Fibroblast of pulmonary artery (primary cell): ENCODE results near the gene MFSD11.
"Not testable (repeated sequence)": the region's sequence is repeated elsewhere in the genome, so short reads cannot be mapped to it uniquely, and the experiment has no call there.

Experiments
- DNase-seq: peaks from one replicate; pipeline ENCODE4 v3.0.0-alpha.2; 2010; ENCODE audit warnings: low read depth
- H3K4me3 ChIP-seq: replicated peaks from 2 replicates; pipeline ENCODE4 v1.5.1; 2011; ENCODE audit warnings: low read depth, mild to moderate bottlenecking, control low read depth, low read length, moderate library complexity
- CTCF ChIP-seq: IDR thresholded peaks from 2 replicates; pipeline ENCODE4 v1.5.1; 2011; ENCODE audit warnings: mild to moderate bottlenecking, control low read depth, low read length, inconsistent platforms; ENCODE audit errors: missing control alignments

Gene MFSD11

GRCh38 chr17:76710863-76711611 is 26.9 kb upstream of the MFSD11 start, which contains the start of gene MXRA7:
MXRA7 (minus strand) TSS chr17:76710965; CDS start chr17:76710946, 19 bp downstream.
- no peak for TF ChIP-seq CTCF
- peak; percentile 68 for DNase-seq
- peak within 1 kb of the TSS; percentile 67 for H3K4me3 ChIP-seq

- DNase-seq, H3K4me3 ChIP-seq: not testable (repeated sequence)
Measured at GRCh38 chr17:76712321-76712720, 25.6 kb upstream of the MFSD11 start.

GRCh38 chr17:76713765-76714164 is 24.2 kb upstream of the MFSD11 start:
- no peak for TF ChIP-seq CTCF
- H3K4me3 ChIP-seq: no peak overlapping the region
- no peak for DNase-seq

GRCh38 chr17:76714336-76714735 is 23.6 kb upstream of the MFSD11 start:
- no peak for DNase-seq
- H3K4me3 ChIP-seq: no peak overlapping the region
- TF ChIP-seq CTCF: no peak

- DNase-seq: peak; percentile 70
- TF ChIP-seq CTCF: peak; percentile 76
- no peak overlapping the region for H3K4me3 ChIP-seq
Measured at GRCh38 chr17:76714822-76715495, 23.0 kb upstream of the MFSD11 start.

- no peak for TF ChIP-seq CTCF
- no peak overlapping the region for H3K4me3 ChIP-seq
Measured at GRCh38 chr17:76715496-76715830, 22.5 kb upstream of the MFSD11 start.

GRCh38 chr17:76716146-76716838 is 21.6 kb upstream of the MFSD11 start:
- TF ChIP-seq CTCF: no peak
- DNase-seq: peak; percentile 100
- peak overlapping the region; percentile 4 for H3K4me3 ChIP-seq

More at GRCh38 chr17:76715496-76715830, 22.5 kb upstream of the MFSD11 start:
- no peak for DNase-seq
